ENCODE results near the gene GPR82. TPM values are rescaled to one million over a fixed set of nuclear protein-coding genes. Genes with fewer than 3 reads are reported as not detected.

GPR82 gene
- total and polyA plus RNA-seq, 2 of the 8 experiments (the other 6 are each of a cell fraction or from before 2014, with no cell fraction given): not detected

DNA sequence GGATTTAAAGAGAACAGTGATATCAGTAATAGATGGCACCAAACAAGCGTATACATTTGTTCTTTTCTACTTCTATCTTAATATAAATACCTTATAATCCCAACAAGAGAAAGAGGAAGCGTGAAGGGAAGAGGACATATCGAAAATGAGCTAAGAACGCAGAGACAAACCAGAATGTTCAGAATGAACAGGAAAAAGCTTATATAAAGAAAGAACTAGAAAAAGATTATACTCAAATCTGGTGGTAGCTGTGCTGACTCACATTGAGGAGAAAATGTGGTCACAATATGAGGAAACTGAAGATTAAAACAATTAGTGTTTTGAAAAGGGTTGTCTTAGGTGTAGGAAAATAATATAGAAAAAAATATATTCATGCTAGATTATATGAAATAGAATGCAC, 37.2 kb upstream of the GPR82 start:
- no peaks in the 10 kb centered on the region for H3K79me1 ChIP-seq (ENCODE audit: low read depth, low read length)
- H2BK5ac ChIP-seq (ENCODE audit: low read depth, low read length): no peak overlapping the region
- CTCF ChIA-PET (ENCODE audit: partially characterized antibody): no interaction called here
- H2BK120ac ChIP-seq (replicated peaks; ENCODE audit: low read depth, low read length): no peak overlapping the region
- no peak overlapping the region for H3K4me2 ChIP-seq (ENCODE audit: insufficient read depth in 1 of 2, low read depth in 2 of 2, low read length in 2 of 2)
- H4K5ac ChIP-seq (ENCODE audit: insufficient read length, low read depth, low read length): no peak overlapping the region
- no peak overlapping the region for H4K8ac ChIP-seq (ENCODE audit: extremely low read depth, insufficient read depth, low read length)
- no peaks in the 10 kb centered on the region for H3K4me1 ChIP-seq (replicated peaks in 1 of 4; ENCODE audit: control insufficient read depth in 3 of 4, insufficient read depth in 4 of 4, low read length in 3 of 4)
- FAIRE-seq (no peak), DNase-seq (ENCODE audit: low read depth in 1 of 2, low spot score in 2 of 2) (no peak)
- no peaks in the 10 kb centered on the region for H3K23me2 ChIP-seq (ENCODE audit: low read depth, low read length)
- no peak overlapping the region for H2BK15ac ChIP-seq (ENCODE audit: low read length)
- no peak overlapping the region for H2BK12ac ChIP-seq (ENCODE audit: low read depth, low read length)
- H3K9ac ChIP-seq (replicated peaks in 1 of 4; ENCODE audit: extremely low read depth in 1 of 4, low read depth in 3 of 4, low read length in 3 of 4): no peak overlapping the region
- no peak overlapping the region for H3K14ac ChIP-seq (ENCODE audit: insufficient read length)
- H3K9me3 ChIP-seq (ENCODE audit: insufficient read depth in 2 of 2, low read depth in 1 of 2, low read length in 1 of 2): no peaks in the 10 kb centered on the region
- POLR2A ChIA-PET (ENCODE audit: partially characterized antibody): no interaction called here
- H2BK20ac ChIP-seq (ENCODE audit: low read length): no peak overlapping the region
- no peak overlapping the region for H3K23ac ChIP-seq (ENCODE audit: insufficient read length)
- H2AFZ ChIP-seq (ENCODE audit: low read length): no peak overlapping the region
- H3K4me3 ChIP-seq (ENCODE audit: extremely low read depth in 1 of 4, insufficient read depth in 2 of 4, low read depth in 3 of 4, low read length in 4 of 4): no peak overlapping the region
- no peak for TF ChIP-seq TAF1 (IDR thresholded peaks at IDR 0.05; ENCODE audit: low read depth, low read length)
- no peak for TF ChIP-seq SIRT6 (IDR thresholded peaks at IDR 0.05; ENCODE audit: low read length)
- TF ChIP-seq SP1 (IDR thresholded peaks at IDR 0.05; ENCODE audit: low read depth, low read length): no peak
- TF ChIP-seq MAFK (IDR thresholded peaks at IDR 0.05; ENCODE audit: low read depth, low read length): no peak
- no peak for TF ChIP-seq HDAC6 (IDR thresholded peaks at IDR 0.05; ENCODE audit: low read depth, low read length)
- no peak for TF ChIP-seq KDM4A (IDR thresholded peaks at IDR 0.05; ENCODE audit: low read depth, low read length, severe bottlenecking)
- no peak overlapping the region for H3K27ac ChIP-seq (ENCODE audit: low read depth, low read length)
- H3K56ac ChIP-seq (replicated peaks; ENCODE audit: insufficient read length, low read depth, low read length): no peak overlapping the region
- no peaks in the 10 kb centered on the region for H3K79me2 ChIP-seq (ENCODE audit: control insufficient read depth in 1 of 2, insufficient read depth in 2 of 2, low read length in 2 of 2)
- no peaks in the 10 kb centered on the region for H4K20me1 ChIP-seq (replicated peaks in 1 of 2; ENCODE audit: control insufficient read depth in 1 of 2, insufficient read depth in 2 of 2, low read length in 2 of 2)
- 89% methylated on average over 4 of the region's 4 CpGs; no CpG with 5 or more reads in 1 of the 2 experiments for WGBS, 2 experiments (ENCODE audit: extremely low coverage in 1 of 2, insufficient coverage in 1 of 2, insufficient read length in 1 of 2, insufficient replicate concordance in 2 of 2, low coverage in 1 of 2, low lambda C conversion rate in 2 of 2, missing lambda C conversion rate in 1 of 2)
- no peak overlapping the region for H3K18ac ChIP-seq (ENCODE audit: extremely low read depth, low read length)
- no peaks in the 10 kb centered on the region for H3K27me3 ChIP-seq (replicated peaks in 1 of 4; ENCODE audit: control insufficient read depth in 3 of 4, extremely low read depth in 1 of 4, insufficient read depth in 3 of 4, low read length in 3 of 4)
- no peak overlapping the region for H2AK5ac ChIP-seq (ENCODE audit: low read depth, low read length)
- no peak overlapping the region for H3K4ac ChIP-seq (replicated peaks; ENCODE audit: insufficient read length, low read depth, low read length)
- no peak overlapping the region for H4K91ac ChIP-seq (replicated peaks; ENCODE audit: insufficient read length, low read length)
- no peaks in the 10 kb centered on the region for H3K36me3 ChIP-seq (ENCODE audit: control insufficient read depth in 2 of 4, insufficient read depth in 4 of 4, low read length in 3 of 4)

Measured in H1 (cell line).